ENCODE data around the gene REEP2. TPM values are rescaled to one million over a fixed set of nuclear protein-coding genes. Genes with fewer than 3 reads are reported as not detected.
A peak's percentile ranks its signal among the peaks of the same experiment; 100 is the strongest.

Gene REEP2
- total and polyA plus RNA-seq, 2 experiments from 2014 or later = 20.5 to 29.8 TPM

- Histone ChIP-seq H3K27ac (ENCODE audit: low read depth) (no peak overlapping the region), H3K4me1 (ENCODE audit: insufficient read depth) (peaks cover 5% of the 10 kb centered on the region; the same call in 1 of the 2 replicates), H3K36me3 (ENCODE audit: insufficient read depth) (no peaks in the 10 kb centered on the region), H3K4me3 (no peak overlapping the region), H3K9me2 (ENCODE audit: insufficient read depth) (no peaks in the 10 kb centered on the region), H3F3A (replicated peaks; ENCODE audit: low read depth) (no peaks in the 10 kb centered on the region), H3K4me2 (no peak overlapping the region), H3K27me3 (ENCODE audit: insufficient read depth) (no peaks in the 10 kb centered on the region), H2AFZ (no peak overlapping the region), H4K20me1 (replicated peaks; ENCODE audit: insufficient read depth) (no peaks in the 10 kb centered on the region), H3K79me2 (replicated peaks; ENCODE audit: insufficient read depth) (no peaks in the 10 kb centered on the region)
- H3K36me3 Mint-ChIP-seq (ENCODE audit: low read depth) = no peaks in the 10 kb centered on the region
- H3K4me3 Mint-ChIP-seq = no peak overlapping the region
- H3K9me3 Mint-ChIP-seq = no peaks in the 10 kb centered on the region
- no peak for TF ChIP-seq EZH2phosphoT487 (IDR thresholded peaks at IDR 0.05; ENCODE audit: unreplicated experiment)
- no peak for TF ChIP-seq ZNF331 (CRISPR knock-in tag; IDR thresholded peaks at IDR 0.05; ENCODE audit: low read depth)
- TF ChIP-seq, protein P1, sequence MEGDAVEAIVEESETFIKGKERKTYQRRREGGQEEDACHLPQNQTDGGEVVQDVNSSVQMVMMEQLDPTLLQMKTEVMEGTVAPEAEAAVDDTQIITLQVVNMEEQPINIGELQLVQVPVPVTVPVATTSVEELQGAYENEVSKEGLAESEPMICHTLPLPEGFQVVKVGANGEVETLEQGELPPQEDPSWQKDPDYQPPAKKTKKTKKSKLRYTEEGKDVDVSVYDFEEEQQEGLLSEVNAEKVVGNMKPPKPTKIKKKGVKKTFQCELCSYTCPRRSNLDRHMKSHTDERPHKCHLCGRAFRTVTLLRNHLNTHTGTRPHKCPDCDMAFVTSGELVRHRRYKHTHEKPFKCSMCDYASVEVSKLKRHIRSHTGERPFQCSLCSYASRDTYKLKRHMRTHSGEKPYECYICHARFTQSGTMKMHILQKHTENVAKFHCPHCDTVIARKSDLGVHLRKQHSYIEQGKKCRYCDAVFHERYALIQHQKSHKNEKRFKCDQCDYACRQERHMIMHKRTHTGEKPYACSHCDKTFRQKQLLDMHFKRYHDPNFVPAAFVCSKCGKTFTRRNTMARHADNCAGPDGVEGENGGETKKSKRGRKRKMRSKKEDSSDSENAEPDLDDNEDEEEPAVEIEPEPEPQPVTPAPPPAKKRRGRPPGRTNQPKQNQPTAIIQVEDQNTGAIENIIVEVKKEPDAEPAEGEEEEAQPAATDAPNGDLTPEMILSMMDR (conservative IDR thresholded peaks at IDR 0.05; ENCODE audit: low read depth in 2 of 2) = no peak
- no peak for TF ChIP-seq ZNF114 (CRISPR knock-in tag; IDR thresholded peaks at IDR 0.05)
- no peak for TF ChIP-seq POLR2AphosphoS5 (IDR thresholded peaks at IDR 0.05; ENCODE audit: low read depth)
- no peak for TF ChIP-seq STAT1 (IDR thresholded peaks at IDR 0.05; ENCODE audit: unreplicated experiment)
- TF ChIP-seq CREB1 (CRISPR knock-in tag; IDR thresholded peaks at IDR 0.05; ENCODE audit: low read depth) = no peak
- TF ChIP-seq, protein P2, sequence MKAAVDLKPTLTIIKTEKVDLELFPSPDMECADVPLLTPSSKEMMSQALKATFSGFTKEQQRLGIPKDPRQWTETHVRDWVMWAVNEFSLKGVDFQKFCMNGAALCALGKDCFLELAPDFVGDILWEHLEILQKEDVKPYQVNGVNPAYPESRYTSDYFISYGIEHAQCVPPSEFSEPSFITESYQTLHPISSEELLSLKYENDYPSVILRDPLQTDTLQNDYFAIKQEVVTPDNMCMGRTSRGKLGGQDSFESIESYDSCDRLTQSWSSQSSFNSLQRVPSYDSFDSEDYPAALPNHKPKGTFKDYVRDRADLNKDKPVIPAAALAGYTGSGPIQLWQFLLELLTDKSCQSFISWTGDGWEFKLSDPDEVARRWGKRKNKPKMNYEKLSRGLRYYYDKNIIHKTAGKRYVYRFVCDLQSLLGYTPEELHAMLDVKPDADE (IDR thresholded peaks at IDR 0.05) = no peak
- ATAC-seq (no peak), DNase-seq (ENCODE audit: low spot score) (no peak)
- H3K4me1 Mint-ChIP-seq = peaks cover 29% of the 10 kb centered on the region
- no peak overlapping the region for H3K27ac Mint-ChIP-seq
- H3K27me3 Mint-ChIP-seq (ENCODE audit: insufficient read depth, low read depth, poor library complexity) = peaks cover 15% of the 10 kb centered on the region
Observed at GRCh38 chr5:138454121-138454520, 15.3 kb downstream of the REEP2 start.

DNA sequence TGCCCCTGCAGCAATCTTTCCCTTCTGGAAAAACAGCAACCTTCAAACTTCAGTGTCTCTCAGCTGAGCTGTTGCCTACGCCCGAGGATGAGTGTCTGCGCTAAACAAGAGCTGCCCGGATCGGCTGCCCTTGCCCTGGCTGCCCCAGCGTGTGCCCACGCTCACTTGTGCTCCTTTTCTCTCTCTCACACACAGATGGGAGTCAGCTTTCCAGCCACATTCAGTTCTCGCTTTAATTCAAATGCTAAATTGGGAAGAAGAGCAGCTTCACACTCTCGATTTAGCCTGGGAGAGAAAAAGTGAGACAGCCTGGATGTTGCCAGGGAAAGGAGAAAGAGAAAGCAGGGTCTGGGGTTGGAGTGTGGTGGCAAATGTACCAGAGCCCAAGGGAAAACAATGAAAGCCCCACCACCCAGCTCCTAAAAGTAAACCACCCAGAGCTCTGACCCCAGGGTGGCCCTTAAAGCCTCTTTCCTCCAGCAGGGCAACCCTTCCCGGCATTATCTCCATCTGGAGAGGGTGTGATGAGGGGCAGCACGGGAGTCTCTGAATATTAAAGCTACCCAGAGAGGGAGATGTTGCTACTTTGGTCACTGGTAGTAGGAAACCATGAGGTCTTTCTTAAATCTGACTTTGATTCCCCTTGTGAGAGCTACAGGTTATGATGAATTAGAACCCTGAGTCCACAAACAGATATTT is 16.5 kb downstream of the REEP2 start:
- peaks cover 25% of the 10 kb centered on the region for H3K4me1 Mint-ChIP-seq
- H3K9me2 ChIP-seq (ENCODE audit: insufficient read depth) = no peaks in the 10 kb centered on the region
- peak overlapping the region; percentile 90 for H2AFZ ChIP-seq
- ATAC-seq = peak; percentile 18
- H3K36me3 ChIP-seq (ENCODE audit: insufficient read depth) = no peaks in the 10 kb centered on the region
- no peaks in the 10 kb centered on the region for H3K9me3 Mint-ChIP-seq
- H3K4me1 ChIP-seq (ENCODE audit: insufficient read depth) = peaks cover 5% of the 10 kb centered on the region; the same call in 1 of the 2 replicates
- H4K20me1 ChIP-seq (replicated peaks; ENCODE audit: insufficient read depth) = no peaks in the 10 kb centered on the region
- peak overlapping the region; percentile 36 for H3K4me2 ChIP-seq
- H3K27me3 Mint-ChIP-seq (ENCODE audit: insufficient read depth, low read depth, poor library complexity) = peaks cover 11% of the 10 kb centered on the region
- no peak overlapping the region for H3K4me3 ChIP-seq
- H3K27ac ChIP-seq (ENCODE audit: low read depth) = no peak overlapping the region; the same call in 1 of the 2 replicates
- H3K36me3 Mint-ChIP-seq (ENCODE audit: low read depth) = no peaks in the 10 kb centered on the region
- peak overlapping the region; percentile 29; the same call in 1 of the 3 replicates for H3K4me3 Mint-ChIP-seq
- H3K27ac Mint-ChIP-seq = 0 out of 2 replicates have a peak overlapping the region, but pooled peaks have one; percentile 39
- H3K27me3 ChIP-seq (ENCODE audit: insufficient read depth) = no peaks in the 10 kb centered on the region
- H3K79me2 ChIP-seq (replicated peaks; ENCODE audit: insufficient read depth) = no peaks in the 10 kb centered on the region
- no peaks in the 10 kb centered on the region for H3F3A ChIP-seq (replicated peaks; ENCODE audit: low read depth)
- no peak for DNase-seq (ENCODE audit: low spot score)
- no peak for TF ChIP-seq POLR2AphosphoS5 (IDR thresholded peaks at IDR 0.05; ENCODE audit: low read depth)
- TF ChIP-seq, protein P1 (conservative IDR thresholded peaks at IDR 0.05; ENCODE audit: low read depth in 2 of 2) = no peak
- no peak for TF ChIP-seq STAT1 (IDR thresholded peaks at IDR 0.05; ENCODE audit: unreplicated experiment)
- no peak for TF ChIP-seq CREB1 (CRISPR knock-in tag; IDR thresholded peaks at IDR 0.05; ENCODE audit: low read depth)
- TF ChIP-seq, protein P3, sequence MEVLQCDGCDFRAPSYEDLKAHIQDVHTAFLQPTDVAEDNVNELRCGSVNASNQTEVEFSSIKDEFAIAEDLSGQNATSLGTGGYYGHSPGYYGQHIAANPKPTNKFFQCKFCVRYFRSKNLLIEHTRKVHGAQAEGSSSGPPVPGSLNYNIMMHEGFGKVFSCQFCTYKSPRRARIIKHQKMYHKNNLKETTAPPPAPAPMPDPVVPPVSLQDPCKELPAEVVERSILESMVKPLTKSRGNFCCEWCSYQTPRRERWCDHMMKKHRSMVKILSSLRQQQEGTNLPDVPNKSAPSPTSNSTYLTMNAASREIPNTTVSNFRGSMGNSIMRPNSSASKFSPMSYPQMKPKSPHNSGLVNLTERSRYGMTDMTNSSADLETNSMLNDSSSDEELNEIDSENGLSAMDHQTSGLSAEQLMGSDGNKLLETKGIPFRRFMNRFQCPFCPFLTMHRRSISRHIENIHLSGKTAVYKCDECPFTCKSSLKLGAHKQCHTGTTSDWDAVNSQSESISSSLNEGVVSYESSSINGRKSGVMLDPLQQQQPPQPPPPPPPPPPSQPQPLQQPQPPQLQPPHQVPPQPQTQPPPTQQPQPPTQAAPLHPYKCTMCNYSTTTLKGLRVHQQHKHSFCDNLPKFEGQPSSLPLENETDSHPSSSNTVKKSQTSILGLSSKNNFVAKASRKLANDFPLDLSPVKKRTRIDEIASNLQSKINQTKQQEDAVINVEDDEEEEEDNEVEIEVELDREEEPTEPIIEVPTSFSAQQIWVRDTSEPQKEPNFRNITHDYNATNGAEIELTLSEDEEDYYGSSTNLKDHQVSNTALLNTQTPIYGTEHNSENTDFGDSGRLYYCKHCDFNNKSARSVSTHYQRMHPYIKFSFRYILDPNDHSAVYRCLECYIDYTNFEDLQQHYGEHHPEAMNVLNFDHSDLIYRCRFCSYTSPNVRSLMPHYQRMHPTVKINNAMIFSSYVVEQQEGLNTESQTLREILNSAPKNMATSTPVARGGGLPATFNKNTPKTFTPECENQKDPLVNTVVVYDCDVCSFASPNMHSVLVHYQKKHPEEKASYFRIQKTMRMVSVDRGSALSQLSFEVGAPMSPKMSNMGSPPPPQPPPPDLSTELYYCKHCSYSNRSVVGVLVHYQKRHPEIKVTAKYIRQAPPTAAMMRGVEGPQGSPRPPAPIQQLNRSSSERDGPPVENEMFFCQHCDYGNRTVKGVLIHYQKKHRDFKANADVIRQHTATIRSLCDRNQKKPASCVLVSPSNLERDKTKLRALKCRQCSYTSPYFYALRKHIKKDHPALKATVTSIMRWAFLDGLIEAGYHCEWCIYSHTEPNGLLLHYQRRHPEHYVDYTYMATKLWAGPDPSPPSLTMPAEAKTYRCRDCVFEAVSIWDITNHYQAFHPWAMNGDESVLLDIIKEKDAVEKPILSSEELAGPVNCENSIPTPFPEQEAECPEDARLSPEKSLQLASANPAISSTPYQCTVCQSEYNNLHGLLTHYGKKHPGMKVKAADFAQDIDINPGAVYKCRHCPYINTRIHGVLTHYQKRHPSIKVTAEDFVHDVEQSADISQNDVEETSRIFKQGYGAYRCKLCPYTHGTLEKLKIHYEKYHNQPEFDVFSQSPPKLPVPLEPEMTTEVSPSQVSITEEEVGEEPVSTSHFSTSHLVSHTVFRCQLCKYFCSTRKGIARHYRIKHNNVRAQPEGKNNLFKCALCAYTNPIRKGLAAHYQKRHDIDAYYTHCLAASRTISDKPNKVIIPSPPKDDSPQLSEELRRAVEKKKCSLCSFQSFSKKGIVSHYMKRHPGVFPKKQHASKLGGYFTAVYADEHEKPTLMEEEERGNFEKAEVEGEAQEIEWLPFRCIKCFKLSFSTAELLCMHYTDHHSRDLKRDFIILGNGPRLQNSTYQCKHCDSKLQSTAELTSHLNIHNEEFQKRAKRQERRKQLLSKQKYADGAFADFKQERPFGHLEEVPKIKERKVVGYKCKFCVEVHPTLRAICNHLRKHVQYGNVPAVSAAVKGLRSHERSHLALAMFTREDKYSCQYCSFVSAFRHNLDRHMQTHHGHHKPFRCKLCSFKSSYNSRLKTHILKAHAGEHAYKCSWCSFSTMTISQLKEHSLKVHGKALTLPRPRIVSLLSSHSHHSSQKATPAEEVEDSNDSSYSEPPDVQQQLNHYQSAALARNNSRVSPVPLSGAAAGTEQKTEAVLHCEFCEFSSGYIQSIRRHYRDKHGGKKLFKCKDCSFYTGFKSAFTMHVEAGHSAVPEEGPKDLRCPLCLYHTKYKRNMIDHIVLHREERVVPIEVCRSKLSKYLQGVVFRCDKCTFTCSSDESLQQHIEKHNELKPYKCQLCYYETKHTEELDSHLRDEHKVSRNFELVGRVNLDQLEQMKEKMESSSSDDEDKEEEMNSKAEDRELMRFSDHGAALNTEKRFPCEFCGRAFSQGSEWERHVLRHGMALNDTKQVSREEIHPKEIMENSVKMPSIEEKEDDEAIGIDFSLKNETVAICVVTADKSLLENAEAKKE (CRISPR knock-in tag; IDR thresholded peaks at IDR 0.05) = no peak

Data from GM23338 (cell line).